Central memory CD8-positive, alpha-beta T cell (primary cell): ENCODE data around the gene PRLH.

Experiments used
- ATAC-seq: fragments of 150-1000 bp; cut with Tn5 transposase; replicated peaks from 2 replicates; pipeline ENCODE4 v1.10.0; 2022; ENCODE audit warnings: mild to moderate bottlenecking, moderate FRiP score, moderate number of reproducible peaks; ENCODE audit not compliant: poor library complexity, severe bottlenecking; ENCODE audit errors: extremely low read depth
- DNase-seq, 2 donors: peaks; one replicate each; pipeline ENCODE4 v3.0.0; 2021; ENCODE audit warnings: low spot score in 2 of 2
- H3K27ac Mint-ChIP-seq: one replicate; pipeline ENCODE4 v1.8.0; 2022; ENCODE audit warnings: low read depth, mild to moderate bottlenecking, moderate library complexity, mixed read lengths
- H3K27me3 Mint-ChIP-seq: one replicate; pipeline ENCODE4 v1.8.0; 2022; ENCODE audit warnings: mixed read lengths
- H3K36me3 Mint-ChIP-seq: one replicate; pipeline ENCODE4 v1.8.0; 2022; ENCODE audit warnings: mild to moderate bottlenecking, moderate library complexity, mixed read lengths; ENCODE audit not compliant: insufficient read depth
- H3K4me1 Mint-ChIP-seq: one replicate; pipeline ENCODE4 v1.8.0; 2022; ENCODE audit warnings: mixed read lengths
- H3K4me3 Mint-ChIP-seq: one replicate; pipeline ENCODE4 v1.8.0; 2022; ENCODE audit warnings: mild to moderate bottlenecking, moderate library complexity, mixed read lengths
- H3K9me3 Mint-ChIP-seq: one replicate; pipeline ENCODE4 v1.8.0; 2022; ENCODE audit warnings: mixed read lengths

The PRLH gene

GRCh38 chr2:237542001-237542704, 24.2 kb upstream of the PRLH start:
- H3K27ac Mint-ChIP-seq: no peak overlapping the region
- H3K36me3 Mint-ChIP-seq: no peaks in the 10 kb centered on the region
- no peak overlapping the region for H3K4me3 Mint-ChIP-seq
- H3K9me3 Mint-ChIP-seq: no peaks in the 10 kb centered on the region
- H3K27me3 Mint-ChIP-seq: peaks cover 40% of the 10 kb centered on the region
- ATAC-seq: no peak
- H3K4me1 Mint-ChIP-seq: no peaks in the 10 kb centered on the region
- DNase-seq: no peak

- H3K36me3 Mint-ChIP-seq: no peaks in the 10 kb centered on the region
- H3K27me3 Mint-ChIP-seq: peaks cover 17% of the 10 kb centered on the region
- H3K4me3 Mint-ChIP-seq: no peak overlapping the region
- no peak overlapping the region for H3K27ac Mint-ChIP-seq
- no peak for ATAC-seq
- no peak for DNase-seq
- no peaks in the 10 kb centered on the region for H3K9me3 Mint-ChIP-seq
- no peaks in the 10 kb centered on the region for H3K4me1 Mint-ChIP-seq
These were observed 20.1 kb upstream of the PRLH start for GRCh38 chr2:237546040-237546875.

DNA sequence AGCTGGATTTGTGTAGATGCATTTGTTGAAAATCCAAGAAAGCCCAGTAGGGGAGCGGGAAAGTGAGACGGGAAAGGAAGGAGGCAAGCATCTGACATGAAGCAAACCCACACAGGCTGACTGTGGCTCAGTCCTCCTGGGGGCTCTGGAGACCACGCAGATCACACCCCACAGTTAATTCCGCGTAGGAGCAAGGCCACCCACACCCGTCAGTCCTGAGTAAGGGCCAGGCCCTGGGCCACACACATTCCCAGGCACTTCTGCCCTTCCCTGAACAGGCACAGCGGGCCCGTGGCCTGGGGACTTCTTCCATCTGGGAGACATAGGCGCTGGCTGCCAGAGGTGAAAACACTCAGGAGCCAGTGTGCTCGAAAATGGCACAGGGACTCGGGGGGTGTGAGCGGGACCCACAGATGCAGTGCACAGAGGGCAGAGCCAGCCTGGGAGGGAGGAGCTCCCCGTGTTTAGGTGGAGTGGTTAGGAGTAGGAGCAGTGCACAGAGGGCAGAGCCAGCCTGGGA, 19.4 kb upstream of the PRLH start:
- Mint-ChIP-seq H3K36me3 (no peaks in the 10 kb centered on the region), H3K4me3 (no peak overlapping the region), H3K9me3 (no peaks in the 10 kb centered on the region), H3K27ac (no peak overlapping the region), H3K4me1 (no peaks in the 10 kb centered on the region), H3K27me3 (peaks cover 11% of the 10 kb centered on the region)
- ATAC-seq (no peak), DNase-seq (no peak)

- no peaks in the 10 kb centered on the region for H3K9me3 Mint-ChIP-seq
- no peak overlapping the region for H3K27ac Mint-ChIP-seq
- H3K4me3 Mint-ChIP-seq: no peak overlapping the region
- ATAC-seq (no peak), DNase-seq (no peak)
- H3K27me3 Mint-ChIP-seq: peaks cover 9% of the 10 kb centered on the region
- no peaks in the 10 kb centered on the region for H3K36me3 Mint-ChIP-seq
- no peaks in the 10 kb centered on the region for H3K4me1 Mint-ChIP-seq
These were observed 18.4 kb upstream of the PRLH start for GRCh38 chr2:237547841-237548416.

DNA sequence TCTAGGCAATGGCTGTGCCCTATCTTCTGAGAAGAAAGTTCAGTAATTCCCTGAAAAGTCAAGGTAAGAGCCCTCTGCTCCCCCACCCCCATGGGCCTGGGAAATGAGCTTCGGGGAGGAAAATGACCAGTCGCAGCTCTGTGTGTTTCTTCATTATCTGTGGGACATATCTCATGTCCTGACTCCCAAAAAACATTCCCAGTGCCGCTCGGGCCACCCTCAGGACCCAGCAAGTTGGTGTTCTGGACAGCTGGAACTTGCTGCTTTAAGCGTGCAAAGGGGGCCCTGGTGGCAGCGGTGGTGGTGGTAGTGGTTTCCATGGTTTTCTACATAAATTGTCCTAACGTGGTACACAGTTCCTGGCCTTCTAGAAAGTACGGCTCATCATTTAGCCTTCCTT, 17.2 kb upstream of the PRLH start:
- no peak overlapping the region for H3K27ac Mint-ChIP-seq
- ATAC-seq (no peak), DNase-seq (no peak)
- H3K27me3 Mint-ChIP-seq: peaks cover 18% of the 10 kb centered on the region
- no peak overlapping the region for H3K4me3 Mint-ChIP-seq
- H3K9me3 Mint-ChIP-seq: peaks cover 5% of the 10 kb centered on the region
- H3K4me1 Mint-ChIP-seq: no peaks in the 10 kb centered on the region
- no peaks in the 10 kb centered on the region for H3K36me3 Mint-ChIP-seq

GRCh38 chr2:237549643-237550415, 16.5 kb upstream of the PRLH start:
- H3K4me3 Mint-ChIP-seq: no peak overlapping the region
- H3K4me1 Mint-ChIP-seq: no peaks in the 10 kb centered on the region
- H3K36me3 Mint-ChIP-seq: no peaks in the 10 kb centered on the region
- peaks cover 24% of the 10 kb centered on the region for H3K27me3 Mint-ChIP-seq
- H3K9me3 Mint-ChIP-seq: peaks cover 5% of the 10 kb centered on the region
- no peak overlapping the region for H3K27ac Mint-ChIP-seq
- DNase-seq (no peak), ATAC-seq (no peak)

GRCh38 chr2:237551071-237551574, 15.3 kb upstream of the PRLH start:
- Mint-ChIP-seq H3K27me3 (peaks cover 24% of the 10 kb centered on the region), H3K4me3 (no peak overlapping the region), H3K4me1 (no peaks in the 10 kb centered on the region), H3K9me3 (peaks cover 5% of the 10 kb centered on the region), H3K36me3 (no peaks in the 10 kb centered on the region), H3K27ac (no peak overlapping the region)
- ATAC-seq: no peak
- no peak for DNase-seq

DNA sequence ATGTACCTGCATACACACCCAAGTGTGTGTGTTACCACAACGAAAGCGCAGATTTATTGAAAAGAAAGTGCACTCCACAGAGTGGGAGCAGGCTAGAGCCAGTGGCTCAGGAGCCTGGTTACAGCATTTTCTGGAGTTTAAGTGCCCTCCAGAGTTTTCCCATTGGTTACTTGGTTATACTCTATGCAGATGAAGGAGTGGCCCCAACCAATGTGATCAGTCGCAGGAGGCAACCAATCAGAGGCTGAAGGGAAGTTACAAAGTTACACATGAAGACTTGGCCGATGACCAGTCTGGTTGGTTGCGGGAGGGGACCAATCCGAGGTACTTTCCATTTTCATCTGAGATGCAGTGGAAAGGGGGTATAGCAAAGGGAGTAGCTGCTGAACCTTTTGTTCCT, 13.5 kb upstream of the PRLH start:
- H3K4me3 Mint-ChIP-seq: no peak overlapping the region
- no peak overlapping the region for H3K27ac Mint-ChIP-seq
- peaks cover 30% of the 10 kb centered on the region for H3K27me3 Mint-ChIP-seq
- DNase-seq (no peak), ATAC-seq (no peak)
- H3K4me1 Mint-ChIP-seq: no peaks in the 10 kb centered on the region
- peaks cover 5% of the 10 kb centered on the region for H3K9me3 Mint-ChIP-seq
- no peaks in the 10 kb centered on the region for H3K36me3 Mint-ChIP-seq

DNA sequence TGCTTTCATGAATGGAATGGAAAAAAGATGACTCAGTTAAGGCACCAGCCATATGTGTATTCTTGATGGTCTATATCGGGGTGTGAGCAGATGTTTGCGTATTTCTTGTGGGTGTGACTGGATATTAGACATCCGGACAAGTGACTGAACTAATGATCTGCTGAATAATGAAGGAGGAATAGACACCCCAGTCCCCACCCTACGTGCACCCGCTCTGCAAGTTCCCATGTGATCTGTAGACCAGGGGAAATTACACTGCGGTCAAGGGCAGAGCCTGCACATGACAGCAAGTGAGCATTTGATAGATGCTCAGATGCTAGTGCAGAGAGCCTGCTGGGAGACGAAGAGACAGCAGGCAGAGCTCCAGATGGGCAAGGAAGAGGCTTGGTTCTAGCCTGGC, 12.4 kb upstream of the PRLH start:
- ATAC-seq (no peak), DNase-seq (no peak)
- Mint-ChIP-seq H3K27ac (no peak overlapping the region), H3K36me3 (no peaks in the 10 kb centered on the region), H3K4me1 (no peaks in the 10 kb centered on the region), H3K27me3 (peaks cover 40% of the 10 kb centered on the region), H3K9me3 (peaks cover 5% of the 10 kb centered on the region), H3K4me3 (no peak overlapping the region)

DNA sequence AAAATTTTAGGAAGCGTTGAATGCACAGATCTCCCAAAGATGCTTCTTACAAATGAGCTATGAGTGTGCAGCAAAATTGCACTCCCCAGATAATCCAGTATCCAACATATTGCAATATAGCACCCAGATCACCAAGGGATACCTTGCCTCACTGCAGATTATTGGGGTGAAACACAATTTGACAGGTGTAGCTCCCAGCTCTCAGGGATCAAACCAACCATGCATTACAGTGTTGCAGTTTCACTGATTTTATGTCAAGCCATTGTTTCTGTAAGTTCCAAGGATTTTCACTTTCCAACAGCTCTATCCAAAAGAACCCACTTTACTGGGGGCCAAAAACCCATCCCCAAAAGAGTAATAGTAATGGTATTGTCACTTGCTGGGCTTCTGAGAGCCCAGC, 10.8 kb upstream of the PRLH start:
- ATAC-seq: no peak
- peaks cover 5% of the 10 kb centered on the region for H3K9me3 Mint-ChIP-seq
- peaks cover 45% of the 10 kb centered on the region for H3K27me3 Mint-ChIP-seq
- H3K27ac Mint-ChIP-seq: no peak overlapping the region
- DNase-seq: no peak
- no peaks in the 10 kb centered on the region for H3K4me1 Mint-ChIP-seq
- no peak overlapping the region for H3K4me3 Mint-ChIP-seq
- no peaks in the 10 kb centered on the region for H3K36me3 Mint-ChIP-seq

GRCh38 chr2:237556773-237557632, 9.4 kb upstream of the PRLH start:
- no peaks in the 10 kb centered on the region for H3K36me3 Mint-ChIP-seq
- H3K27ac Mint-ChIP-seq: no peak overlapping the region
- no peak for DNase-seq

More at GRCh38 chr2:237556773-237557632, 9.4 kb upstream of the PRLH start:
- peaks cover 5% of the 10 kb centered on the region for H3K9me3 Mint-ChIP-seq
- H3K4me1 Mint-ChIP-seq: no peaks in the 10 kb centered on the region
- no peak for ATAC-seq
- H3K27me3 Mint-ChIP-seq: peaks cover 45% of the 10 kb centered on the region
- H3K4me3 Mint-ChIP-seq: no peak overlapping the region
